Natural killer cell (primary cell): ENCODE data around the gene CCDC200. TPM values are rescaled to one million over a fixed set of nuclear protein-coding genes. Genes with fewer than 3 reads are reported as not detected.

Source experiments
- ATAC-seq, 3 donors: fragments of 150-1000 bp in 2 of 3; fragments of 200-7000 bp in 1 of 3; cut with Tn5 transposase; 1 replicate in 1 of 3; 2 replicates in 2 of 3; pipeline ENCODE4 v1.10.0; 2021; ENCODE audit warnings: mild to moderate bottlenecking in 2 of 3, moderate library complexity in 2 of 3
- DNase-seq, 2 donors: peaks; one replicate each; pipeline versions ENCODE4 v3.0.0 to v3.0.0-alpha.2; 2013 to 2021; ENCODE audit warnings: mixed read lengths in 1 of 2
- H3K27ac ChIP-seq: one replicate; pipeline ENCODE4 v1.5.1; 2013; ENCODE audit warnings: mild to moderate bottlenecking, low read length
- H3K27me3 ChIP-seq: one replicate; pipeline ENCODE4 v1.6.1; 2013; ENCODE audit warnings: low read length; ENCODE audit not compliant: control insufficient read depth, insufficient read depth
- H3K36me3 ChIP-seq: one replicate; pipeline ENCODE4 v1.6.1; 2013; ENCODE audit warnings: low read length; ENCODE audit not compliant: control insufficient read depth, insufficient read depth
- H3K4me1 ChIP-seq: one replicate; pipeline ENCODE4 v1.6.1; 2013; ENCODE audit warnings: low read length; ENCODE audit not compliant: control insufficient read depth, insufficient read depth
- H3K4me3 ChIP-seq: one replicate; pipeline ENCODE4 v1.5.1; 2013; ENCODE audit warnings: low read length
- H3K9me3 ChIP-seq: one replicate; pipeline ENCODE4 v1.6.1; 2013; ENCODE audit warnings: low read length; ENCODE audit not compliant: control insufficient read depth, insufficient read depth
- H3K27ac Mint-ChIP-seq, 2 donors: one replicate each; pipeline ENCODE4 v1.8.0; 2022; ENCODE audit warnings: mild to moderate bottlenecking in 2 of 2, mixed read lengths in 2 of 2, moderate library complexity in 1 of 2
- H3K27me3 Mint-ChIP-seq, 2 donors: one replicate each; pipeline ENCODE4 v1.8.0; 2022; ENCODE audit warnings: low read depth in 2 of 2, mixed read lengths in 2 of 2
- H3K36me3 Mint-ChIP-seq: one replicate; pipeline ENCODE4 v1.8.0; 2022; ENCODE audit warnings: mixed read lengths
- H3K4me1 Mint-ChIP-seq, 2 donors: one replicate each; pipeline ENCODE4 v1.8.0; 2022; ENCODE audit warnings: mixed read lengths in 2 of 2
- H3K4me3 Mint-ChIP-seq: one replicate; pipeline ENCODE4 v1.8.0; 2022; ENCODE audit warnings: mild to moderate bottlenecking, moderate library complexity, mixed read lengths
- H3K9me3 Mint-ChIP-seq, 2 donors: one replicate each; pipeline ENCODE4 v1.8.0; 2022; ENCODE audit warnings: mixed read lengths in 2 of 2
- WGBS: methylation state at CpG from one replicate; pipeline ENCODE4 v1.1.7; 2013; ENCODE audit warnings: missing lambda C conversion rate; ENCODE audit not compliant: insufficient coverage; 5-methylcytosine and 5-hydroxymethylcytosine counted together
- intact Hi-C: fragments of 100-400 bp; cut with micrococcal nuclease; formaldehyde crosslinking; loops from one replicate; pipeline ENCODE4 v1.14.2; 2022
- total RNA-seq, 4 donors: library from RNA; stranded (reverse); fragments of 120-200 nt in 1 of 4; gene quantifications; one replicate each; pipeline versions ENCODE4 v1.2.3 to v1.2.4, GENCODE V29; 2013 to 2022
- TF ChIP-seq, protein P1 (sequence below): fragments of 200-600 bp; IDR thresholded peaks from one replicate; pipeline ENCODE4 v1.8.0; 2022; ENCODE audit warnings: antibody characterized with exemption

The CCDC200 gene
- total RNA-seq, 3 donors from 2014 or later (not counting 1 experiment from before 2014, with no cell fraction given) = 0.64 to 1.5 TPM; not detected in 1

DNA sequence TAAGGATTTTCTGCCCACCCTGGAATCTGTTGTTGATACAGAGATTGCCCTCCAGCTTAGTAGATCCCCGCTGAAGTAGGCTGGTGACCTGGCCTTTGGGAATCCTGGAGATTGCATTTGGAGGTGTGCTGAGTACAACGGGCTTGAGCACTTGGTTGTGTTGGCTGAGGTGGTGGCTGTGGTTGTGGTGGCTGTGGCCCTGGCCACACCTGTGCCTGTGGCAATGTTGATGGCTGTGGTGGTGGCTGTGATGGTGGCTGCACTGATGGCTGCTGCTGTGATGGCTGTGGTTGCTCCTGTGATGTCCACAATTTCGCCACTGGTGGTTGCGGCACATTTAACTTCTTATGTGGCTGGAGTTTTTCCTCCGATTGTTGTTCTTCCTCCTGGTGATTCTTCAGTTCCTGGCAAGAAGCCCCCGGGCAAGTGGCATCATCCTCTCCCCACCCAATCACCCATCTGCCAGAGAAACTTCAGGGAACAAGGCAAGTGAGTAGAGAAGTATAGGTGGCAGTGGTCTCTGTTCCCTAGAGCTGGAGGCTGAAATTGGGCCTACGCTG lies 4.2 kb downstream of the CCDC200 start:
- Histone ChIP-seq H3K27me3 (no peaks in the 10 kb centered on the region), H3K27ac (no peak overlapping the region), H3K9me3 (no peaks in the 10 kb centered on the region), H3K4me3 (no peak overlapping the region), H3K4me1 (peaks cover 12% of the 10 kb centered on the region), H3K36me3 (peaks cover under 1% of the 10 kb centered on the region)
- H3K4me3 Mint-ChIP-seq = peak overlapping the region; percentile 9
- peaks cover 7 to 21% of the 10 kb centered on the region in 2 donors for H3K4me1 Mint-ChIP-seq
- H3K9me3 Mint-ChIP-seq = no peaks in the 10 kb centered on the region
- TF ChIP-seq, protein P1, sequence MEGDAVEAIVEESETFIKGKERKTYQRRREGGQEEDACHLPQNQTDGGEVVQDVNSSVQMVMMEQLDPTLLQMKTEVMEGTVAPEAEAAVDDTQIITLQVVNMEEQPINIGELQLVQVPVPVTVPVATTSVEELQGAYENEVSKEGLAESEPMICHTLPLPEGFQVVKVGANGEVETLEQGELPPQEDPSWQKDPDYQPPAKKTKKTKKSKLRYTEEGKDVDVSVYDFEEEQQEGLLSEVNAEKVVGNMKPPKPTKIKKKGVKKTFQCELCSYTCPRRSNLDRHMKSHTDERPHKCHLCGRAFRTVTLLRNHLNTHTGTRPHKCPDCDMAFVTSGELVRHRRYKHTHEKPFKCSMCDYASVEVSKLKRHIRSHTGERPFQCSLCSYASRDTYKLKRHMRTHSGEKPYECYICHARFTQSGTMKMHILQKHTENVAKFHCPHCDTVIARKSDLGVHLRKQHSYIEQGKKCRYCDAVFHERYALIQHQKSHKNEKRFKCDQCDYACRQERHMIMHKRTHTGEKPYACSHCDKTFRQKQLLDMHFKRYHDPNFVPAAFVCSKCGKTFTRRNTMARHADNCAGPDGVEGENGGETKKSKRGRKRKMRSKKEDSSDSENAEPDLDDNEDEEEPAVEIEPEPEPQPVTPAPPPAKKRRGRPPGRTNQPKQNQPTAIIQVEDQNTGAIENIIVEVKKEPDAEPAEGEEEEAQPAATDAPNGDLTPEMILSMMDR = no peak
- intact Hi-C loops = no loop called here
- WGBS = 59% methylated on average over 6 of the region's 7 CpGs
- peak overlapping the region; percentile 41 to 83 for H3K27ac Mint-ChIP-seq
- no peaks in the 10 kb centered on the region for H3K36me3 Mint-ChIP-seq
- ATAC-seq (no peak), DNase-seq (peak in 1 of 2 donors; percentile 12)
- no peaks in the 10 kb centered on the region for H3K27me3 Mint-ChIP-seq

DNA sequence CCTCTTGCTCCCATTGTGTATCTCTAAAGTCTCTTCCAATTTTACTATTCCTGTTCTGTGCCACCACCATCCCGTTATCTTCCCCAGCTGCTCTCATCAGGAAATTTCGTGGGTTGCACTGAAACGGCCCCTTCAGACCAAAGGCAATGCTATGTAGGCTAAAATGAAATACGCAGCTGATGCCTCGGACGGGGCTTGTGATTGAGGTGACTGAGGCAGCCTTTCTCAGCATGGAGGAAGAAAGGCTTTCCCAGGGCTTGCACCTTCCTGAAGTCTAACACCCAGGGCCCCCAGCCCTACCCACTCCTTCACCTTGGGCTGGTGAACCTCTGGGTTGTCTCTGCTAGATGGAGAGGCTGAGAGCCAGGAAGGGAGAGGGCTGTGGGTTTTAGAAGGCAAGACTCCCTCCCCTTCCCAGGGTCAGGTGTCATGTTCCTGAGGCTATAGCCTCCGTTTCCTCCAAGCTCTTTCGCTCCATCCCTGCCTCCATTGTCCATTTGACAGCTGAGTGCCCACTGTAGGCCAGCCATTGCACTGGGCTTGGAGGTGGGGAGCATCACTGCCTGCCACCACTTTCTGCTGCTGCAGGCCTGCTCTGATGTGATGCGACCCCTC lies 7.8 kb downstream of the CCDC200 start:
- H3K4me1 ChIP-seq = peaks cover 12% of the 10 kb centered on the region
- H3K27ac ChIP-seq = no peak overlapping the region
- no peak overlapping the region for H3K4me3 ChIP-seq
- WGBS = 90% methylated on average over 8 of the region's 9 CpGs
- ATAC-seq (no peak), DNase-seq (peak in 1 of 2 donors; percentile 2)
- Mint-ChIP-seq H3K9me3 (no peaks in the 10 kb centered on the region), H3K4me1 (peaks cover 7 to 29% of the 10 kb centered on the region in 2 donors), H3K36me3 (no peaks in the 10 kb centered on the region), H3K4me3 (no peak overlapping the region), H3K27ac (no peak overlapping the region), H3K27me3 (no peaks in the 10 kb centered on the region)
- TF ChIP-seq, protein P1 = no peak
- no peaks in the 10 kb centered on the region for H3K9me3 ChIP-seq
- intact Hi-C loops = no loop called here
- peaks cover 20% of the 10 kb centered on the region for H3K36me3 ChIP-seq
- no peaks in the 10 kb centered on the region for H3K27me3 ChIP-seq

DNA sequence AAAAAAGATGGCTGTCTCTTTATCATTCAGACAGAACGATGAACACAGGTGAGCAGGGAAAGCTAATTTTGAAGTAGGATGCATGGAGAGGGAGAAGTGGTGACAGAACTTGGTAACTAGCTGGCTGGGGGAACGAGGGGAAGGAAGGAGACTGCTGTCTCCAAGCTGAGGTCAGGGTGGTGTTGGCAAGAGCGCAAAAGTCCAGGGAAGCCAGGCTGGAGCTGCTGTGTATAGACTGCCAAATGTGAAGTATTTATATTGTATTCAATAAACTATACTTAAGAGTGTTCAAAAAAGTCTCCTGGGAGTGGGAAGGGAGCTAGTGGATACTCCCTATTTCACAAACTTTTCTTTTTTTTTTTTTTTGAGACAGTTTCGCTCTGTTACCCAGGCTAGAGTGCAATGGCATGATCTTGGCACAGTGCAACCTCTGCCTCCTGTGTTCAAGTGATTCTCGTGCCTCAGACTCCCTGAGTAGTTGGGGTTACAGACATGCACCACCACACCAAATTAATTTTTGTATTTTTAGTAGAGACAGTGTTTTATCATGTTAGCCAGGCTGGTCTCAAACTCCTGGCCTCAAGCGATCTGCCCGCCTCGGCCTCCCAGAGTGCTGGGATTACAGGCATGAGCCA lies 8.6 kb downstream of the CCDC200 start:
- Histone ChIP-seq H3K27ac (no peak overlapping the region), H3K36me3 (peaks cover 23% of the 10 kb centered on the region), H3K9me3 (no peaks in the 10 kb centered on the region), H3K4me1 (peaks cover 9% of the 10 kb centered on the region), H3K27me3 (no peaks in the 10 kb centered on the region), H3K4me3 (no peak overlapping the region)
- Mint-ChIP-seq H3K27ac (peak overlapping the region in 1 of 2 donors; percentile 61), H3K4me1 (peaks cover 7 to 30% of the 10 kb centered on the region in 2 donors), H3K36me3 (no peaks in the 10 kb centered on the region), H3K9me3 (no peaks in the 10 kb centered on the region), H3K27me3 (no peaks in the 10 kb centered on the region), H3K4me3 (no peak overlapping the region)
- DNase-seq (no peak), ATAC-seq (no peak)
- intact Hi-C loops = no loop called here
- TF ChIP-seq, protein P1 = no peak
- 93% methylated on average over 5 of the region's 8 CpGs for WGBS
